H9 (cell line): Measurements from ENCODE around the gene AXL. TPM values are rescaled to one million over a fixed set of nuclear protein-coding genes. Genes with fewer than 3 reads are reported as not detected.

Experiments
- DNase-seq: peaks from one replicate; pipeline ENCODE4 v3.0.0-alpha.2; 2017
- H2AFZ ChIP-seq: one replicate; pipeline ENCODE4 v1.6.1; 2013; ENCODE audit warnings: mild to moderate bottlenecking, low read length, control low read depth, moderate library complexity
- H2AK5ac ChIP-seq: 2 replicates; pipeline ENCODE4 v1.6.1; 2013; ENCODE audit warnings: low read length, control low read depth, mixed read lengths; ENCODE audit not compliant: insufficient read length
- H2BK120ac ChIP-seq: one replicate; pipeline ENCODE4 v1.6.1; 2013; ENCODE audit warnings: low read depth, mild to moderate bottlenecking, low read length, control low read depth, inconsistent platforms; ENCODE audit not compliant: poor library complexity, severe bottlenecking
- H2BK12ac ChIP-seq: 2 replicates; pipeline ENCODE4 v1.6.1; 2013; ENCODE audit warnings: low read length, control low read depth, mixed read lengths, low read depth; ENCODE audit not compliant: insufficient read length
- H2BK15ac ChIP-seq: 2 replicates; pipeline ENCODE4 v1.6.1; 2013; ENCODE audit warnings: low read depth, low read length, control low read depth
- H2BK20ac ChIP-seq: one replicate; pipeline ENCODE4 v1.6.1; 2013; ENCODE audit warnings: low read depth, mild to moderate bottlenecking, low read length, control low read depth, inconsistent platforms; ENCODE audit not compliant: poor library complexity, severe bottlenecking
- H2BK5ac ChIP-seq: 2 replicates; pipeline ENCODE4 v1.6.1; 2013; ENCODE audit warnings: low read length, control low read depth, mixed read lengths; ENCODE audit not compliant: insufficient read length
- H3K14ac ChIP-seq: 2 replicates; pipeline ENCODE4 v1.6.1; 2013; ENCODE audit warnings: low read length, control low read depth; ENCODE audit not compliant: insufficient read depth
- H3K18ac ChIP-seq: 2 replicates; pipeline ENCODE4 v1.6.1; 2013; ENCODE audit warnings: low read depth, mild to moderate bottlenecking, mixed read lengths, low read length, control low read depth; ENCODE audit not compliant: insufficient read length
- H3K23ac ChIP-seq: 2 replicates; pipeline ENCODE4 v1.6.1; 2013; ENCODE audit warnings: low read length, control low read depth, mixed read lengths, low read depth; ENCODE audit not compliant: insufficient read length
- H3K23me2 ChIP-seq: 2 replicates; pipeline ENCODE4 v1.6.1; 2013; ENCODE audit warnings: low read depth, mild to moderate bottlenecking, mixed read lengths, low read length, control low read depth; ENCODE audit not compliant: insufficient read length, poor library complexity, severe bottlenecking
- H3K27ac ChIP-seq: 2 replicates; pipeline ENCODE4 v1.5.1; 2013; ENCODE audit warnings: low read length, control low read depth, mixed read lengths, low read depth; ENCODE audit not compliant: insufficient read length
- H3K27me3 ChIP-seq: 2 replicates; pipeline ENCODE4 v1.6.1; 2013; ENCODE audit warnings: low read length, control low read depth, inconsistent platforms; ENCODE audit not compliant: insufficient read depth
- H3K4ac ChIP-seq: 2 replicates; pipeline ENCODE4 v1.6.1; 2013; ENCODE audit warnings: low read depth, mild to moderate bottlenecking, control low read depth, inconsistent platforms, low read length, moderate library complexity
- H3K4me1 ChIP-seq: 2 replicates; pipeline ENCODE4 v1.6.1; 2013; ENCODE audit warnings: low read length, control low read depth, inconsistent platforms; ENCODE audit not compliant: insufficient read depth
- H3K4me2 ChIP-seq: 2 replicates; pipeline ENCODE4 v1.6.1; 2013; ENCODE audit warnings: low read length, control low read depth, mixed read lengths; ENCODE audit not compliant: insufficient read length, insufficient read depth
- H3K56ac ChIP-seq: 2 replicates; pipeline ENCODE4 v1.6.1; 2013; ENCODE audit warnings: low read depth, mild to moderate bottlenecking, mixed read lengths, low read length, control low read depth; ENCODE audit not compliant: insufficient read length
- H3K79me1 ChIP-seq: 2 replicates; pipeline ENCODE4 v1.6.1; 2013; ENCODE audit warnings: low read depth, mild to moderate bottlenecking, moderate library complexity, low read length, control low read depth, inconsistent platforms; ENCODE audit not compliant: insufficient read depth, poor library complexity, severe bottlenecking
- H3K79me2 ChIP-seq: 2 replicates; pipeline ENCODE4 v1.6.1; 2013; ENCODE audit warnings: low read length, control low read depth, inconsistent platforms; ENCODE audit not compliant: insufficient read depth
- H3K9ac ChIP-seq: 2 replicates; pipeline ENCODE4 v1.6.1; 2013; ENCODE audit warnings: low read length, control low read depth, mixed read lengths; ENCODE audit not compliant: insufficient read length; ENCODE audit errors: extremely low read depth
- H3K9me3 ChIP-seq: one replicate; pipeline ENCODE4 v1.6.1; 2013; ENCODE audit warnings: low read depth, low read length, inconsistent platforms; ENCODE audit not compliant: control insufficient read depth
- H3T11ph ChIP-seq: one replicate; pipeline ENCODE4 v1.6.1; 2013; ENCODE audit warnings: mild to moderate bottlenecking, low read length, control low read depth, inconsistent platforms
- H4K20me1 ChIP-seq: one replicate; pipeline ENCODE4 v1.6.1; 2013; ENCODE audit not compliant: control insufficient read depth, insufficient read length, insufficient read depth
- H4K5ac ChIP-seq: 2 replicates; pipeline ENCODE4 v1.6.1; 2013; ENCODE audit warnings: low read depth, mild to moderate bottlenecking, mixed read lengths, low read length, control low read depth; ENCODE audit not compliant: insufficient read length
- H4K8ac ChIP-seq: replicated peaks from 2 replicates; pipeline ENCODE4 v1.6.1; 2013; ENCODE audit warnings: low read length, control low read depth, mixed read lengths, low read depth; ENCODE audit not compliant: insufficient read length
- H4K91ac ChIP-seq: 2 replicates; pipeline ENCODE4 v1.6.1; 2013; ENCODE audit warnings: low read depth, mild to moderate bottlenecking, moderate library complexity, mixed read lengths, low read length, control low read depth; ENCODE audit not compliant: insufficient read length
- H3K27ac Mint-ChIP-seq, 3 experiments: 2 replicates in 2 of 3; 3 replicates in 1 of 3; pipeline ENCODE4 v1.8.0; 2020 to 2021; ENCODE audit warnings: mixed read lengths in 3 of 3, mild to moderate bottlenecking in 1 of 3, moderate library complexity in 1 of 3
- H3K27me3 Mint-ChIP-seq: 2 replicates; pipeline ENCODE4 v1.8.0; 2021; ENCODE audit warnings: low read depth, mild to moderate bottlenecking, moderate library complexity, mixed read lengths
- H3K36me3 Mint-ChIP-seq, 3 experiments: 2 replicates in 2 of 3; 3 replicates in 1 of 3; pipeline ENCODE4 v1.8.0; 2020 to 2021; ENCODE audit warnings: low read depth in 3 of 3, mixed read lengths in 3 of 3; ENCODE audit not compliant: insufficient read depth in 1 of 3
- H3K4me1 Mint-ChIP-seq, 2 experiments: 2 replicates each; pipeline ENCODE4 v1.8.0; 2020; ENCODE audit warnings: mixed read lengths in 2 of 2
- H3K4me3 Mint-ChIP-seq, 2 experiments: 2 replicates in 1 of 2; 3 replicates in 1 of 2; pipeline ENCODE4 v1.8.0; 2020 to 2021; ENCODE audit warnings: mild to moderate bottlenecking in 2 of 2, mixed read lengths in 2 of 2, moderate library complexity in 1 of 2
- H3K9me3 Mint-ChIP-seq, 2 experiments: 2 replicates in 1 of 2; 3 replicates in 1 of 2; pipeline ENCODE4 v1.8.0; 2020; ENCODE audit warnings: mild to moderate bottlenecking in 2 of 2, mixed read lengths in 2 of 2, moderate library complexity in 1 of 2
- WGBS: extraction: QIAGEN DNeasy Blood & Tissue Kit; methylation state at CpG from one replicate; pipeline ENCODE4 v1.1.7; 2013; ENCODE audit warnings: missing lambda C conversion rate, low lambda C conversion rate, mixed read lengths; ENCODE audit not compliant: insufficient read length; ENCODE audit errors: extremely low coverage; 5-methylcytosine and 5-hydroxymethylcytosine counted together
- total RNA-seq: library from RNA; stranded (reverse); gene quantifications from 2 replicates; pipeline ENCODE4 v1.2.1, GENCODE V29; 2021
- TF ChIP-seq, protein P1 (sequence below): fragments of 200-600 bp; sonication (generic); conservative IDR thresholded peaks from 3 replicates; pipeline ENCODE4 v1.8.0; 2021; ENCODE audit warnings: antibody characterized with exemption, mild to moderate bottlenecking

The AXL gene
- total RNA-seq, 1 experiment from 2014 or later: 29.4 TPM

DNA sequence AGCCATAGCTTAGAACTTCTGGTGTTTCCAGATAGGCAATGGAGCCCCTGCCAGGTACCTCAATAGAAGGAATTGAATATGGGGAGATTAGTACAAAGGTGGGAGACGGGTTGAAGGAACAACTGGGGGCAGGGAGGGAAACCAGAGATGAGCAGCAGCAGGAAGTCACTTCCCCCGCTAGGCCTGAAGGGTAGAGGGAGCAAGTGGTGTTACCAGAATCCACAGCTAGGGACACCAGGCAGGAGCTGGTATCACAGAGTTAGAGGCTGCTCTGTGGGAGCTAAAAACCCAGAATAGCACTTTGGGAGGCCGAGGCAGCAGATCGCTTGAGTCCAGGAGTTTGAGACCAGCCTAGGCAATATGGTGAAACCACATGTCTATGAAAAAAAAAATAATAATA, 29.9 kb downstream of the AXL start:
- Histone ChIP-seq H4K8ac (no peak overlapping the region), H3K4ac (no peak overlapping the region)

More for the DNA sequence above, 29.9 kb downstream of the AXL start:
- H3K4me3 Mint-ChIP-seq: no peak overlapping the region
- Histone ChIP-seq H3K79me1 (no peaks in the 10 kb centered on the region), H2AK5ac (no peak overlapping the region), H3K4me1 (no peaks in the 10 kb centered on the region), H3K9me3 (no peaks in the 10 kb centered on the region), H3K23ac (no peak overlapping the region), H3K56ac (no peak overlapping the region), H4K20me1 (no peaks in the 10 kb centered on the region), H3K23me2 (no peaks in the 10 kb centered on the region), H2BK20ac (no peak overlapping the region), H3K79me2 (no peaks in the 10 kb centered on the region), H2BK5ac (no peak overlapping the region), H2AFZ (no peak overlapping the region), H3K14ac (no peak overlapping the region), H3K27me3 (no peaks in the 10 kb centered on the region), H3K4me2 (no peak overlapping the region), H3K18ac (no peak overlapping the region), H4K5ac (no peak overlapping the region), H2BK12ac (no peak overlapping the region), H3K9ac (no peak overlapping the region), H4K91ac (no peak overlapping the region), H2BK120ac (no peak overlapping the region), H3T11ph (no peak overlapping the region), H2BK15ac (no peak overlapping the region), H3K27ac (no peak overlapping the region)
- H3K36me3 Mint-ChIP-seq: peaks cover 24 to 72% (median 67%) of the 10 kb centered on the region in 3 experiments; a peak in 6 of 7 replicates
- no peaks in the 10 kb centered on the region for H3K27me3 Mint-ChIP-seq
- WGBS: no CpG with 5 or more reads among the region's 4 CpGs
- TF ChIP-seq, protein P1, sequence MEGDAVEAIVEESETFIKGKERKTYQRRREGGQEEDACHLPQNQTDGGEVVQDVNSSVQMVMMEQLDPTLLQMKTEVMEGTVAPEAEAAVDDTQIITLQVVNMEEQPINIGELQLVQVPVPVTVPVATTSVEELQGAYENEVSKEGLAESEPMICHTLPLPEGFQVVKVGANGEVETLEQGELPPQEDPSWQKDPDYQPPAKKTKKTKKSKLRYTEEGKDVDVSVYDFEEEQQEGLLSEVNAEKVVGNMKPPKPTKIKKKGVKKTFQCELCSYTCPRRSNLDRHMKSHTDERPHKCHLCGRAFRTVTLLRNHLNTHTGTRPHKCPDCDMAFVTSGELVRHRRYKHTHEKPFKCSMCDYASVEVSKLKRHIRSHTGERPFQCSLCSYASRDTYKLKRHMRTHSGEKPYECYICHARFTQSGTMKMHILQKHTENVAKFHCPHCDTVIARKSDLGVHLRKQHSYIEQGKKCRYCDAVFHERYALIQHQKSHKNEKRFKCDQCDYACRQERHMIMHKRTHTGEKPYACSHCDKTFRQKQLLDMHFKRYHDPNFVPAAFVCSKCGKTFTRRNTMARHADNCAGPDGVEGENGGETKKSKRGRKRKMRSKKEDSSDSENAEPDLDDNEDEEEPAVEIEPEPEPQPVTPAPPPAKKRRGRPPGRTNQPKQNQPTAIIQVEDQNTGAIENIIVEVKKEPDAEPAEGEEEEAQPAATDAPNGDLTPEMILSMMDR: peak; percentile 36; the same call in 2 of the 3 replicates
- H3K27ac Mint-ChIP-seq: peak overlapping the region in 1 of 3 experiments; percentile 42; a peak in 2 of 7 replicates
- H3K9me3 Mint-ChIP-seq: peaks cover 0 to 3% of the 10 kb centered on the region in 2 experiments; a peak in 2 of 5 replicates
- peaks cover 0 to 4% of the 10 kb centered on the region in 2 experiments; a peak in 1 of 4 replicates for H3K4me1 Mint-ChIP-seq
- no peak for DNase-seq
